Suprapubic skin (tissue), 4 donors: ENCODE data around the gene ST6GAL1.

Source experiments
- CTCF ChIP-seq, 2 donors: fragments of 200-600 bp in 1 of 2; fragments of 450-650 bp in 1 of 2; sonication (generic) in 1 of 2; IDR thresholded peaks; one replicate each; pipeline ENCODE4 v1.5.1; 2016 to 2019; ENCODE audit warnings: antibody characterized with exemption in 2 of 2, mild to moderate bottlenecking in 1 of 2, moderate library complexity in 1 of 2
- EP300 ChIP-seq: sonication (generic); formaldehyde crosslinking; IDR thresholded peaks from one replicate; pipeline ENCODE4 v1.6.1; 2017; ENCODE audit warnings: antibody characterized with exemption
- POLR2A ChIP-seq, 2 donors: fragments of 450-650 bp; IDR thresholded peaks; one replicate each; pipeline ENCODE4 v1.6.1; 2017; ENCODE audit warnings: antibody characterized with exemption in 2 of 2, mild to moderate bottlenecking in 2 of 2, moderate library complexity in 2 of 2
- POLR2AphosphoS5 ChIP-seq, 3 donors: sonication (generic); formaldehyde crosslinking; IDR thresholded peaks; one replicate each; pipeline ENCODE4 v1.6.1; 2017; ENCODE audit warnings: antibody characterized with exemption in 3 of 3

- TF ChIP-seq POLR2A (IDR thresholded peaks at IDR 0.05) = no peak
- no peak for TF ChIP-seq CTCF (IDR thresholded peaks at IDR 0.05)
- no peak for TF ChIP-seq EP300
- TF ChIP-seq POLR2AphosphoS5 (IDR thresholded peaks at IDR 0.05) = no peak
Observed at GRCh38 chr3:186964071-186964470, 33.7 kb downstream of the ST6GAL1 start.
